IMR-90 (cell line): ENCODE results near the gene HCRTR1. TPM values are rescaled to one million over a fixed set of nuclear protein-coding genes. Genes with fewer than 3 reads are reported as not detected.

ENCODE experiments used
- ATAC-seq: fragments of 200-7000 bp; cut with Tn5 transposase; 2 replicates; pipeline ENCODE4 v1.9.1; 2020; ENCODE audit warnings: low read depth, mild to moderate bottlenecking, moderate library complexity
- BruUV-seq: library from RNA; stranded (reverse); fragments of 400-500 nt; replicated peaks from 2 replicates; lab custom pipeline; 2021; lab: Mats Ljungman, UMichigan
- CTCF ChIA-PET: fragments of 300-600 bp; formaldehyde crosslinking; extraction: SDS; loops from one replicate; lab custom pipeline; 2021; ENCODE audit warnings: antibody characterized with exemption; lab: Yijun Ruan, JAX
- POLR2A ChIA-PET: fragments of 300-600 bp; sonication (Branson Sonifier 250); formaldehyde crosslinking; loops from one replicate; lab custom pipeline; 2022; ENCODE audit warnings: antibody characterized with exemption; ENCODE audit not compliant: unreplicated experiment; lab: Charles Lee
- DNase-seq: peaks from one replicate; pipeline ENCODE4 v3.0.0; 2013
- H2AFZ ChIP-seq: replicated peaks from 2 replicates; pipeline ENCODE3; 2013; ENCODE audit warnings: low read length, mild to moderate bottlenecking; ENCODE audit not compliant: poor library complexity
- H2AK5ac ChIP-seq: 2 replicates; pipeline ENCODE4 v1.6.1; 2013; ENCODE audit warnings: low read depth, low read length, inconsistent platforms
- H2AK9ac ChIP-seq: replicated peaks from 2 replicates; pipeline ENCODE3; 2013; ENCODE audit warnings: mild to moderate bottlenecking, low read depth, low read length, moderate library complexity; ENCODE audit not compliant: poor library complexity
- H2BK120ac ChIP-seq: 2 replicates; pipeline ENCODE4 v1.6.1; 2013; ENCODE audit warnings: low read depth, low read length, inconsistent platforms
- H2BK15ac ChIP-seq: 3 replicates; pipeline ENCODE4 v1.6.1; 2013; ENCODE audit warnings: low read depth, low read length, inconsistent platforms
- H2BK20ac ChIP-seq: 2 replicates; pipeline ENCODE4 v1.6.1; 2013; ENCODE audit warnings: low read depth, mild to moderate bottlenecking, inconsistent platforms, low read length, moderate library complexity
- H2BK5ac ChIP-seq: 2 replicates; pipeline ENCODE4 v1.6.1; 2013; ENCODE audit warnings: mild to moderate bottlenecking, low read depth, low read length, inconsistent platforms; ENCODE audit not compliant: poor library complexity, severe bottlenecking
- H3K14ac ChIP-seq: replicated peaks from 2 replicates; pipeline ENCODE4 v1.6.1; 2013; ENCODE audit warnings: low read depth, low read length, inconsistent platforms
- H3K18ac ChIP-seq: 2 replicates; pipeline ENCODE4 v1.6.1; 2013; ENCODE audit warnings: low read depth, low read length, control low read depth
- H3K23ac ChIP-seq: 2 replicates; pipeline ENCODE4 v1.6.1; 2013; ENCODE audit warnings: low read depth, low read length, inconsistent platforms
- H3K27ac ChIP-seq: 2 replicates; pipeline ENCODE4 v1.5.1; 2013; ENCODE audit warnings: mild to moderate bottlenecking, control low read depth, low read length; ENCODE audit not compliant: insufficient read depth
- H3K27me3 ChIP-seq: 2 replicates; pipeline ENCODE4 v1.6.1; 2013; ENCODE audit warnings: low read length; ENCODE audit not compliant: control insufficient read depth, insufficient read depth
- H3K36me3 ChIP-seq: 2 replicates; pipeline ENCODE4 v1.6.1; 2013; ENCODE audit warnings: low read length, mixed read lengths; ENCODE audit not compliant: control insufficient read depth, insufficient read depth
- H3K4ac ChIP-seq: 2 replicates; pipeline ENCODE4 v1.6.1; 2013; ENCODE audit warnings: low read depth, low read length, inconsistent platforms
- H3K4me1 ChIP-seq: 2 replicates; pipeline ENCODE4 v1.6.1; 2013; ENCODE audit warnings: low read length, mixed read lengths; ENCODE audit not compliant: control insufficient read depth, insufficient read depth
- H3K4me2 ChIP-seq: 2 replicates; pipeline ENCODE4 v1.6.1; 2013; ENCODE audit warnings: low read depth, mild to moderate bottlenecking, control low read depth, low read length, moderate library complexity
- H3K4me3 ChIP-seq: 2 replicates; pipeline ENCODE4 v1.5.1; 2013; ENCODE audit warnings: low read depth, mild to moderate bottlenecking, control low read depth, low read length, moderate library complexity; ENCODE audit not compliant: insufficient read depth
- H3K56ac ChIP-seq: 2 replicates; pipeline ENCODE4 v1.6.1; 2013; ENCODE audit warnings: low read length, inconsistent platforms; ENCODE audit not compliant: insufficient read depth; ENCODE audit errors: extremely low read depth
- H3K79me1 ChIP-seq, 2 experiments: 2 replicates each; pipeline ENCODE4 v1.6.1; 2013; ENCODE audit warnings: low read length in 2 of 2, inconsistent platforms in 1 of 2, low read depth in 1 of 2
- H3K9ac ChIP-seq: 2 replicates; pipeline ENCODE4 v1.6.1; 2013; ENCODE audit warnings: low read depth, low read length, control low read depth
- H3K9me1 ChIP-seq: 2 replicates; pipeline ENCODE4 v1.6.1; 2013; ENCODE audit warnings: low read length, inconsistent platforms; ENCODE audit not compliant: insufficient read depth
- H3K9me3 ChIP-seq: 2 replicates; pipeline ENCODE4 v1.6.1; 2013; ENCODE audit warnings: low read length; ENCODE audit not compliant: control insufficient read depth, insufficient read depth
- H4K20me1 ChIP-seq: 2 replicates; pipeline ENCODE4 v1.6.1; 2013; ENCODE audit warnings: low read length, inconsistent platforms; ENCODE audit not compliant: insufficient read depth
- H4K5ac ChIP-seq: 2 replicates; pipeline ENCODE4 v1.6.1; 2013; ENCODE audit warnings: mild to moderate bottlenecking, low read depth, low read length, control low read depth
- H4K8ac ChIP-seq, 2 experiments: 2 replicates each; pipeline ENCODE4 v1.6.1; 2013; ENCODE audit warnings: low read depth in 2 of 2, low read length in 2 of 2, control low read depth in 1 of 2, inconsistent platforms in 1 of 2
- H4K91ac ChIP-seq: 2 replicates; pipeline ENCODE4 v1.6.1; 2013; ENCODE audit warnings: low read depth, low read length, inconsistent platforms; ENCODE audit not compliant: insufficient read depth
- BHLHE40 ChIP-seq: fragments of 150-350 bp; IDR thresholded peaks from 2 replicates; pipeline ENCODE4 v1.6.1; 2016; ENCODE audit warnings: mild to moderate bottlenecking, low read depth, low read length
- CEBPB ChIP-seq: IDR thresholded peaks from 2 replicates; pipeline ENCODE4 v1.6.1; 2012; ENCODE audit warnings: low read depth, low read length, improper control_type of control experiment
- CHD1 ChIP-seq: IDR thresholded peaks from 2 replicates; pipeline ENCODE4 v1.6.1; 2012; ENCODE audit warnings: low read depth, low read length, improper control_type of control experiment
- CTCF ChIP-seq: conservative IDR thresholded peaks from 2 replicates; pipeline ENCODE4 v1.5.1; 2012; ENCODE audit warnings: mild to moderate bottlenecking, low read depth, low read length, improper control_type of control experiment
- ELK1 ChIP-seq: fragments of 150-350 bp; IDR thresholded peaks from 2 replicates; pipeline ENCODE4 v1.6.1; 2016; ENCODE audit warnings: low read depth, mild to moderate bottlenecking, low read length, moderate library complexity, borderline replicate concordance
- FOS ChIP-seq: fragments of 150-350 bp; IDR thresholded peaks from 2 replicates; pipeline ENCODE4 v1.6.1; 2016; ENCODE audit warnings: low read depth, low read length
- MAFK ChIP-seq: IDR thresholded peaks from 2 replicates; pipeline ENCODE4 v1.6.1; 2012; ENCODE audit warnings: low read depth, low read length, improper control_type of control experiment
- MAZ ChIP-seq: IDR thresholded peaks from 2 replicates; pipeline ENCODE4 v1.6.1; 2012; ENCODE audit warnings: low read depth, mild to moderate bottlenecking, low read length, improper control_type of control experiment, moderate library complexity, borderline replicate concordance
- MXI1 ChIP-seq: IDR thresholded peaks from 2 replicates; pipeline ENCODE4 v1.6.1; 2012; ENCODE audit warnings: low read depth, mild to moderate bottlenecking, low read length, moderate library complexity, borderline replicate concordance
- NFE2L2 ChIP-seq: fragments of 150-350 bp; IDR thresholded peaks from 2 replicates; pipeline ENCODE4 v1.6.1; 2016; ENCODE audit warnings: low read depth, mild to moderate bottlenecking, low read length
- POLR2A ChIP-seq: IDR thresholded peaks from 2 replicates; pipeline ENCODE4 v1.6.1; 2012; ENCODE audit warnings: mild to moderate bottlenecking, low read depth, low read length
- RAD21 ChIP-seq: IDR thresholded peaks from 2 replicates; pipeline ENCODE4 v1.6.1; 2012; ENCODE audit warnings: low read length, improper control_type of control experiment
- RCOR1 ChIP-seq: IDR thresholded peaks from 2 replicates; pipeline ENCODE4 v1.6.1; 2012; ENCODE audit warnings: mild to moderate bottlenecking, low read length, improper control_type of control experiment; ENCODE audit not compliant: insufficient replicate concordance
- RFX5 ChIP-seq: IDR thresholded peaks from 2 replicates; pipeline ENCODE4 v1.8.0; 2012; ENCODE audit warnings: low read depth, mild to moderate bottlenecking, low read length, moderate library complexity
- SMC3 ChIP-seq: fragments of 150-350 bp; IDR thresholded peaks from 2 replicates; pipeline ENCODE4 v1.6.1; 2016; ENCODE audit warnings: low read depth, mild to moderate bottlenecking, antibody characterized with exemption, low read length, moderate library complexity
- WGBS, 2 experiments: methylation state at CpG; one replicate each; pipeline versions ENCODE4 v1.1.5 to v1.1.7; 2013; ENCODE audit warnings: missing lambda C conversion rate in 2 of 2; ENCODE audit not compliant: insufficient read length in 1 of 2; ENCODE audit errors: extremely low coverage in 2 of 2; 5-methylcytosine and 5-hydroxymethylcytosine counted together
- dilution Hi-C: fragments of 300-500 bp; cut with HindIII; formaldehyde crosslinking; loops from one replicate; pipeline ENCODE4 v1.14.3; 2018; ENCODE audit warnings: low sequenced_read_pairs; ENCODE audit not compliant: unreplicated experiment
- in situ Hi-C: fragments of 300-500 bp; cut with MboI; formaldehyde crosslinking; loops from 3 replicates; pipeline ENCODE4 v1.14.3; 2019; ENCODE audit warnings: low sequenced_read_pairs, inconsistent platforms, mixed read lengths
- intact Hi-C: fragments of 100-400 bp; cut with micrococcal nuclease; formaldehyde crosslinking; loops from 2 replicates; pipeline ENCODE4 v1.10.0; 2022
- polyA plus RNA-seq, 3 experiments: library from polyadenylated mRNA; depleted of rRNA; stranded (reverse); fragments of >200 nt; gene quantifications; 2 replicates each; pipeline ENCODE4 v1.2.3, GENCODE V29; 2012; ENCODE audit warnings: low replicate concordance in 1 of 3
- total RNA-seq: library from RNA; depleted of rRNA; stranded (reverse); fragments of >200 nt; gene quantifications from 2 replicates; pipeline ENCODE4 v1.2.3, GENCODE V29; 2012
- TF ChIP-seq, protein P1 (sequence below): fragments of 150-350 bp; IDR thresholded peaks from 2 replicates; pipeline ENCODE4 v1.6.1; 2017; ENCODE audit warnings: mild to moderate bottlenecking, antibody characterized with exemption, low read length, low read depth

The HCRTR1 gene
- total and polyA plus RNA-seq, 2 of the 4 experiments (the other 2 are of a cell fraction) = not detected

- Histone ChIP-seq H3K9me1 (0 out of 2 replicates have a peak, but pooled peaks cover 4% of the 10 kb centered on the region), H4K20me1 (no peaks in the 10 kb centered on the region), H3K4ac (no peak overlapping the region), H3K9ac (no peak overlapping the region), H2BK15ac (no peak overlapping the region), H2BK120ac (no peak overlapping the region; the same call in 1 of the 2 replicates), H3K56ac (no peak overlapping the region), H4K8ac (no peak overlapping the region), H4K91ac (no peak overlapping the region), H3K27ac (no peak overlapping the region), H3K4me2 (no peak overlapping the region), H3K14ac (no peak overlapping the region), H3K4me3 (no peak overlapping the region), H4K5ac (no peak overlapping the region), H3K18ac (no peak overlapping the region), H2BK5ac (no peak overlapping the region), H2AFZ (peak overlapping the region; percentile 32), H3K23ac (no peak overlapping the region), H3K9me3 (no peaks in the 10 kb centered on the region), H3K27me3 (peaks cover 6% of the 10 kb centered on the region), H3K36me3 (no peaks in the 10 kb centered on the region), H2BK20ac (peak overlapping the region; percentile 22; the same call in 1 of the 2 replicates), H3K79me1 (no peaks in the 10 kb centered on the region), H2AK5ac (no peak overlapping the region), H2AK9ac (no peak overlapping the region), H3K4me1 (no peaks in the 10 kb centered on the region)
- WGBS, 2 experiments = 80% methylated on average over 1 of the region's 4 CpGs; no CpG with 5 or more reads in 1 of the 2 experiments
- DNase-seq (peak; percentile 88), ATAC-seq (peak; percentile 62)
- CTCF ChIA-PET = interaction anchor here (1.5 kb wide), 1 partner anchor 11 kb away, joined by 4 read pairs; no protein-coding TSS in a partner anchor
- POLR2A ChIA-PET = no interaction called here
- intact Hi-C loops = no loop called here
- dilution Hi-C loops = no loop called here
- BruUV-seq = no TSS peak
- in situ Hi-C loops = no loop called here
- TF ChIP-seq POLR2A (no peak), BHLHE40 (no peak), ELK1 (no peak), MAFK (peak; percentile 2; the same call in 1 of the 2 replicates), MAZ (no peak), RAD21 (no peak), SMC3 (no peak), FOS (no peak; the same call in 1 of the 2 replicates), RFX5 (no peak), CHD1 (no peak), NFE2L2 (peak; percentile 58), CEBPB (peak; percentile 52; the same call in 1 of the 2 replicates), CTCF (no peak), MXI1 (no peak), RCOR1 (no peak)
- TF ChIP-seq, protein P1, sequence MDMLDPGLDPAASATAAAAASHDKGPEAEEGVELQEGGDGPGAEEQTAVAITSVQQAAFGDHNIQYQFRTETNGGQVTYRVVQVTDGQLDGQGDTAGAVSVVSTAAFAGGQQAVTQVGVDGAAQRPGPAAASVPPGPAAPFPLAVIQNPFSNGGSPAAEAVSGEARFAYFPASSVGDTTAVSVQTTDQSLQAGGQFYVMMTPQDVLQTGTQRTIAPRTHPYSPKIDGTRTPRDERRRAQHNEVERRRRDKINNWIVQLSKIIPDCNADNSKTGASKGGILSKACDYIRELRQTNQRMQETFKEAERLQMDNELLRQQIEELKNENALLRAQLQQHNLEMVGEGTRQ = no peak
These were observed 11.5 kb upstream of the HCRTR1 start for GRCh38 chr1:31605908-31606427.
